Measurements from ENCODE around the gene PRPF31. TPM values are rescaled to one million over a fixed set of nuclear protein-coding genes. Genes with fewer than 3 reads are reported as not detected.

Gene PRPF31
- total and polyA plus RNA-seq, 2 of the 13 experiments (the other 11 are each of a cell fraction or from before 2014, with no cell fraction given) = 23.8 to 63.8 TPM

GRCh38 chr19:54137699-54138488 is 22.3 kb downstream of the PRPF31 start, which contains the start of gene CNOT3 (continued):
- TF ChIP-seq LRRFIP1 (CRISPR knock-in tag; conservative IDR thresholded peaks at IDR 0.05) (no peak), KLF11 (CRISPR knock-in tag; IDR thresholded peaks at IDR 0.05) (no peak), ZFP37 (CRISPR knock-in tag; IDR thresholded peaks at IDR 0.05; ENCODE audit: borderline replicate concordance) (0 out of 2 replicates have a peak, but pooled peaks have one; percentile 34), ZSCAN20 (CRISPR knock-in tag; IDR thresholded peaks at IDR 0.05; ENCODE audit: borderline replicate concordance) (0 out of 2 replicates have a peak, but pooled peaks have one; percentile 27), ZNF737 (CRISPR knock-in tag; IDR thresholded peaks at IDR 0.05; ENCODE audit: borderline replicate concordance) (no peak), NCOA5 (CRISPR knock-in tag; IDR thresholded peaks at IDR 0.05) (no peak), ZNF468 (CRISPR knock-in tag; IDR thresholded peaks at IDR 0.05) (no peak), ZNF879 (CRISPR knock-in tag; IDR thresholded peaks at IDR 0.05) (no peak), ZNF740 (CRISPR knock-in tag; IDR thresholded peaks at IDR 0.05) (0 out of 2 replicates have a peak, but pooled peaks have one; percentile 25), HINFP (CRISPR knock-in tag; IDR thresholded peaks at IDR 0.05; ENCODE audit: low read depth) (no peak), PRDM4 (CRISPR knock-in tag; IDR thresholded peaks at IDR 0.05; ENCODE audit: borderline replicate concordance) (no peak), SNAPC4 (CRISPR knock-in tag; IDR thresholded peaks at IDR 0.05) (no peak)
